ENCODE measurements around the gene MAGEB10.
"Not testable (repeated sequence)": the region's sequence is repeated elsewhere in the genome, so short reads cannot be mapped to it uniquely, and the experiment has no call there.

Gene MAGEB10

GRCh38 chrX:27807690-27808089 lies at the start of gene MAGEB10:
Gene MAGEB10, plus strand, starts transcription at chrX:27807990. Its CDS starts 13,317 bp downstream, at chrX:27821307.
- no peak for DNase-seq (ENCODE audit: low read depth in 2 of 2)

- DNase-seq (ENCODE audit: low read depth in 2 of 2), result no peak
Measured at GRCh38 chrX:27765718-27766117, 42.1 kb upstream of the MAGEB10 start.

- no peak for DNase-seq (ENCODE audit: low read depth in 2 of 2)
Measured at GRCh38 chrX:27767387-27767786, 40.4 kb upstream of the MAGEB10 start.

- no peak for DNase-seq (ENCODE audit: low read depth in 2 of 2)
Measured at GRCh38 chrX:27775984-27776383, 31.8 kb upstream of the MAGEB10 start.

GRCh38 chrX:27796640-27797257 lies 11.0 kb upstream of the MAGEB10 start:
- no peak for DNase-seq (ENCODE audit: low read depth in 2 of 2)

- DNase-seq (ENCODE audit: low read depth in 2 of 2), result no peak
Measured at GRCh38 chrX:27797575-27797974, 10.2 kb upstream of the MAGEB10 start.

- no peak for DNase-seq (ENCODE audit: low read depth in 2 of 2)
Measured at GRCh38 chrX:27808226-27808625, 436 bp downstream of the MAGEB10 start.

GRCh38 chrX:27808991-27809859 lies 1.4 kb downstream of the MAGEB10 start:
- DNase-seq (ENCODE audit: low read depth in 2 of 2), result not testable (repeated sequence)

- DNase-seq (ENCODE audit: low read depth in 2 of 2), result no peak
Measured at GRCh38 chrX:27815209-27815608, 7.4 kb downstream of the MAGEB10 start.

GRCh38 chrX:27823812-27824211 lies 16.0 kb downstream of the MAGEB10 start:
- DNase-seq (ENCODE audit: low read depth in 2 of 2), result no peak

GRCh38 chrX:27838185-27838584 lies 30.4 kb downstream of the MAGEB10 start:
- DNase-seq (ENCODE audit: low read depth in 2 of 2), result no peak

- no peak for DNase-seq (ENCODE audit: low read depth in 2 of 2)
Measured at GRCh38 chrX:27840881-27841280, 33.1 kb downstream of the MAGEB10 start.

GRCh38 chrX:27842859-27843258 lies 35.1 kb downstream of the MAGEB10 start:
- DNase-seq (ENCODE audit: low read depth in 2 of 2), result no peak

- DNase-seq (ENCODE audit: low read depth in 2 of 2), result no peak
Measured at GRCh38 chrX:27860337-27860736, 52.5 kb downstream of the MAGEB10 start.

- DNase-seq (ENCODE audit: low read depth in 2 of 2), result no peak
Measured at GRCh38 chrX:27863809-27864208, 56.0 kb downstream of the MAGEB10 start.
